ENCODE results near the gene LRRC51.

GRCh38 chr11:72061739-72062396, 18.8 kb upstream of the LRRC51 start:
- TF ChIP-seq CTCF (conservative IDR thresholded peaks at IDR 0.05; ENCODE audit: low read depth, low read length), result no peak
- TF ChIP-seq MXI1 (IDR thresholded peaks at IDR 0.05; ENCODE audit: borderline replicate concordance, low read depth, low read length), result no peak
- no peak for TF ChIP-seq FOS (IDR thresholded peaks at IDR 0.05; ENCODE audit: low read depth, low read length)
- TF ChIP-seq MAFK (IDR thresholded peaks at IDR 0.05; ENCODE audit: low read depth, low read length), result no peak
- no peak for TF ChIP-seq MAZ (IDR thresholded peaks at IDR 0.05; ENCODE audit: borderline replicate concordance, low read depth, low read length)
- TF ChIP-seq, protein P1, sequence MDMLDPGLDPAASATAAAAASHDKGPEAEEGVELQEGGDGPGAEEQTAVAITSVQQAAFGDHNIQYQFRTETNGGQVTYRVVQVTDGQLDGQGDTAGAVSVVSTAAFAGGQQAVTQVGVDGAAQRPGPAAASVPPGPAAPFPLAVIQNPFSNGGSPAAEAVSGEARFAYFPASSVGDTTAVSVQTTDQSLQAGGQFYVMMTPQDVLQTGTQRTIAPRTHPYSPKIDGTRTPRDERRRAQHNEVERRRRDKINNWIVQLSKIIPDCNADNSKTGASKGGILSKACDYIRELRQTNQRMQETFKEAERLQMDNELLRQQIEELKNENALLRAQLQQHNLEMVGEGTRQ (IDR thresholded peaks at IDR 0.05; ENCODE audit: low read depth, low read length), result no peak
